K562 (cell line): Measurements from ENCODE around the gene PLXNB2. TPM values are rescaled to one million over a fixed set of nuclear protein-coding genes. Genes with fewer than 3 reads are reported as not detected.

ENCODE experiments used
- ATF1 ChIP-seq, 2 experiments: fragments of 450-650 bp in 1 of 2; IDR thresholded peaks; 2 replicates each; pipeline ENCODE4 v1.6.1; 2016; ENCODE audit warnings: missing compliant biosample characterization in 1 of 2, missing genetic modification characterization in 1 of 2
- ATF7 ChIP-seq: fragments of 450-650 bp; IDR thresholded peaks from 2 replicates; pipeline ENCODE4 v1.7.1; 2014; ENCODE audit warnings: mild to moderate bottlenecking, moderate library complexity
- CREB1 ChIP-seq, 2 experiments: sonication (generic) in 1 of 2; formaldehyde crosslinking in 1 of 2; IDR thresholded peaks; 2 replicates each; pipeline versions ENCODE4 v1.6.1 to v1.8.0; 2012 to 2022; ENCODE audit warnings: inconsistent platforms in 1 of 2, mild to moderate bottlenecking in 1 of 2, missing genetic modification reagents in 1 of 2, moderate library complexity in 1 of 2
- CSDE1 ChIP-seq, 2 experiments: fragments of 450-650 bp; IDR thresholded peaks; 2 replicates each; pipeline ENCODE4 v1.6.1; 2016; ENCODE audit warnings: mild to moderate bottlenecking in 1 of 2
- CTBP1 ChIP-seq: fragments of 450-650 bp; IDR thresholded peaks from 2 replicates; pipeline ENCODE4 v1.6.1; 2016; ENCODE audit warnings: borderline replicate concordance
- DMBX1 ChIP-seq: fragments of 250-450 bp; sonication (Bioruptor Pico); IDR thresholded peaks from 2 replicates; pipeline ENCODE4 v1.8.0; 2022; ENCODE audit warnings: inconsistent platforms, mild to moderate bottlenecking, moderate library complexity, borderline replicate concordance
- JUN ChIP-seq, 2 experiments: sonication (generic) in 1 of 2; formaldehyde crosslinking in 1 of 2; IDR thresholded peaks; 2 replicates each; pipeline versions ENCODE4 v1.6.1 to v1.8.0; 2012 to 2022; ENCODE audit warnings: borderline replicate concordance in 2 of 2, mild to moderate bottlenecking in 2 of 2, improper control_type of control experiment in 1 of 2, low read depth in 1 of 2, low read length in 1 of 2, missing genetic modification reagents in 1 of 2
- MBD2 ChIP-seq: sonication (generic); IDR thresholded peaks from 2 replicates; pipeline ENCODE4 v1.6.1; 2016; ENCODE audit warnings: low read depth, borderline replicate concordance
- RBM22 ChIP-seq: fragments of 200-400 bp; formaldehyde crosslinking; IDR thresholded peaks from 2 replicates; pipeline ENCODE4 v1.6.1; 2018; ENCODE audit warnings: low read length, low read depth; ENCODE audit not compliant: poor library complexity, severe bottlenecking
- RCOR1 ChIP-seq, 2 experiments: IDR thresholded peaks; 2 replicates each; pipeline ENCODE4 v1.6.1; 2012; ENCODE audit warnings: low read depth in 2 of 2, low read length in 2 of 2, borderline replicate concordance in 1 of 2, improper control_type of control experiment in 1 of 2
- ZNF143 ChIP-seq: sonication (generic); formaldehyde crosslinking; IDR thresholded peaks from 2 replicates; pipeline ENCODE4 v1.9.0; 2022; ENCODE audit warnings: mild to moderate bottlenecking, missing genetic modification reagents
- polyA plus RNA-seq, 8 experiments: library from polyadenylated mRNA; depleted of rRNA in 4 of 8; stranded (reverse) in 5 of 8; unstranded in 3 of 8; fragments of >200 nt; fragmentation: Nextera tagmentation in 2 of 8; fragmentation: Illumina TruSeq in 1 of 8; extraction: Ambion mirVana in 2 of 8; extraction: Trizol in 1 of 8; gene quantifications; 2 replicates each; pipeline versions ENCODE4 v1.2.1 to v1.2.3, GENCODE V29; 2011 to 2014; ENCODE audit warnings: inconsistent platforms in 1 of 8, missing spikeins in 1 of 8
- total RNA-seq, 7 experiments: library from RNA; depleted of rRNA in 6 of 7; stranded (reverse); fragments of >200 nt in 6 of 7; fragmentation: Illumina TruSeq in 2 of 7; extraction: Trizol in 2 of 7; gene quantifications; 2 replicates each; pipeline versions ENCODE4 v1.2.1 to v1.2.3, GENCODE V29; 2011 to 2021; ENCODE audit warnings: low replicate concordance in 1 of 7
- TF ChIP-seq, protein P1 (sequence below): sonication (generic); formaldehyde crosslinking; IDR thresholded peaks from 2 replicates; pipeline ENCODE4 v1.8.0; 2022; ENCODE audit warnings: mild to moderate bottlenecking, missing genetic modification reagents
- TF ChIP-seq, protein P2 (sequence below): sonication (generic); formaldehyde crosslinking; IDR thresholded peaks from 2 replicates; pipeline ENCODE4 v1.9.0; 2022; ENCODE audit warnings: mild to moderate bottlenecking, missing genetic modification reagents

PLXNB2 gene
- total and polyA plus RNA-seq, 9 of the 15 experiments (the other 6 are each of a cell fraction or from before 2014, with no cell fraction given): 0.15 to 45.1 (median 13.6) TPM

DNA sequence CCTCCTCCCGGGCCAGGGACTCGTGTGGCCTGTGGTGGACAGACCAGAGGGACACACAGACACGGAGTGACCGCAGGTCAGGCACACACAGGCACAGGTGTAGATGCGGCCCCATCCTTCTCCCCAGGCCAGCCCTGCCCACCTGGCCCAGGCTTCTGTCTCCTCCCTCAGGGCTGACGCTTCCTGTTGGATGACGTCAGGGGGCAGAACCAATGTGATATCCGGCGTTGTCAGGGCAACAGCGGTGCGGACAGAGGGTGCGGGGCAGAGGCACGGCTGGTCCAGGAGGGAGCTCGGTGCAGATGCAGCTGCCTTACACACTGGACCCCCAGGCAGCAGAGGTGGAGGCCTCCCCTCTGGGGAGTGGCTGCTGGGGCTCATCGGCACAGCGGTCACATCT, 59.7 kb downstream of the PLXNB2 start (continued):
- TF ChIP-seq RCOR1 (IDR thresholded peaks at IDR 0.05; ENCODE audit: borderline replicate concordance in 1 of 2, low read depth in 2 of 2, low read length in 2 of 2): peak in 1 of 2 experiments; percentile 26; a peak in 1 of 4 replicates
- peak; percentile 53; the same call in 1 of the 2 replicates for TF ChIP-seq CREB1 (IDR thresholded peaks at IDR 0.05)
- peak; percentile 70 for TF ChIP-seq CREB1 (CRISPR knock-in tag; IDR thresholded peaks at IDR 0.05)
- 0 out of 2 replicates have a peak, but pooled peaks have one; percentile 16 for TF ChIP-seq MBD2
- TF ChIP-seq ZNF143: no peak
- 0 out of 2 replicates have a peak, but pooled peaks have one; percentile 18 for TF ChIP-seq CTBP1
- TF ChIP-seq ATF1 (CRISPR knock-in tag; IDR thresholded peaks at IDR 0.05): no peak
- TF ChIP-seq ATF1 (tag; IDR thresholded peaks at IDR 0.05): peak; percentile 85
- peak in 1 of 2 experiments; percentile 74; a peak in 1 of 4 replicates for TF ChIP-seq CSDE1 (IDR thresholded peaks at IDR 0.05)
- peak; percentile 95 for TF ChIP-seq ATF7
- TF ChIP-seq RBM22: peak; percentile 55
- TF ChIP-seq DMBX1 (CRISPR knock-in tag): no peak
- TF ChIP-seq, protein P1, sequence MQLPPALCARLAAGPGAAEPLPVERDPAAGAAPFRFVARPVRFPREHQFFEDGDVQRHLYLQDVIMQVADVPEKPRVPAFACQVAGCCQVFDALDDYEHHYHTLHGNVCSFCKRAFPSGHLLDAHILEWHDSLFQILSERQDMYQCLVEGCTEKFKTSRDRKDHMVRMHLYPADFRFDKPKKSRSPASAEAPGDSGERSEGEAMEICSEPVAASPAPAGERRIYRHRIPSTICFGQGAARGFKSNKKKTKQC (CRISPR knock-in tag): no peak
- 0 out of 2 replicates have a peak, but pooled peaks have one; percentile 9 for TF ChIP-seq JUN (IDR thresholded peaks at IDR 0.05; ENCODE audit: borderline replicate concordance, low read depth, low read length)
- no peak for TF ChIP-seq JUN (CRISPR knock-in tag; IDR thresholded peaks at IDR 0.05; ENCODE audit: borderline replicate concordance)
- TF ChIP-seq, protein P2, sequence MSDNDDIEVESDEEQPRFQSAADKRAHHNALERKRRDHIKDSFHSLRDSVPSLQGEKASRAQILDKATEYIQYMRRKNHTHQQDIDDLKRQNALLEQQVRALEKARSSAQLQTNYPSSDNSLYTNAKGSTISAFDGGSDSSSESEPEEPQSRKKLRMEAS: 0 out of 2 replicates have a peak, but pooled peaks have one; percentile 26
- TF ChIP-seq, all 486 proteins: peak for 18
